DMS114 treated with DMSO at 0.1 percent for 48 hours (cell line): Measurements from ENCODE around the gene THRA.

ENCODE experiments used
- DNase-seq: peaks from one replicate; lab custom pipeline; 2025; ENCODE audit not compliant: unreplicated experiment; lab: John Stamatoyannopoulos, UW

THRA gene

DNA sequence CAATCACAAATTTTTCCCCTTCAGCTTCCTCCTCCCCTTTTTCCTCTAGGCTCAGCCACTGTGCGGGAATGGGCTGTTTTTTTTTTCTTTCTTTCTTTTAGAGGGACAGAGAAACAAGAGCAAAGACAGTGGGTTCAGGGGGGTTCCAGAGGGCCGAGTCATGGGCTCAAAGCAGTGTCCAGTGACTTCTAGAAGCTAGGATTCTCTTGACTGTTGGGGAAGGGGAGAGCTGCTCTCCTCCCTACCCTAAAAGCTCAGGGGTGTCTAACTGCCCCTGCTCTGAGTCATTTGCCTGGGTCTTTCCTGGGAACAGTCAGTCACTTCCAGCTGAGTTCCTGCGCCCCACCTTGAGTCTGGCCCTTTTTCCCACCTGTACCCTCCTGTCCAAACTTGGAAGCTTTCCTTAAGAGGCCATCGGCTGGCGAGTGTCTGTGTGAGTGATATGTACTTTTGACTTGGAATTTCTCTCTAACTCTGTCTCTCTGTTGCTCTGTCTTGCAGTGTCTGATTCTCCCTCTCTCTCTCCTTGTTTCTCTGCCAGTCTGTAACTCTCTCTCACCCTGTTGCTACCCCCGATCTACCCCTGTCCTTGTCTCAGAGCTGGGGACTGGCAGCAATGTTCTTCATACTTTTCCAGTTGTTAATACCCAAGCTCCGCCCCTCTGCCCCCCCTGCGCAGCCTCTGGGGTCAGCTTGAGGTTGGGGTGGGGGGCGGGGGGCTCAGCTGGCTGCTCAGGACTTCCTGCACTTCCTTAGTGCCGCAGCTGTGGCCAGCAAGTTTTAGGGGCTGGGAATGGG is 2.4 kb downstream of the THRA start:
- DNase-seq: no peak

DNA sequence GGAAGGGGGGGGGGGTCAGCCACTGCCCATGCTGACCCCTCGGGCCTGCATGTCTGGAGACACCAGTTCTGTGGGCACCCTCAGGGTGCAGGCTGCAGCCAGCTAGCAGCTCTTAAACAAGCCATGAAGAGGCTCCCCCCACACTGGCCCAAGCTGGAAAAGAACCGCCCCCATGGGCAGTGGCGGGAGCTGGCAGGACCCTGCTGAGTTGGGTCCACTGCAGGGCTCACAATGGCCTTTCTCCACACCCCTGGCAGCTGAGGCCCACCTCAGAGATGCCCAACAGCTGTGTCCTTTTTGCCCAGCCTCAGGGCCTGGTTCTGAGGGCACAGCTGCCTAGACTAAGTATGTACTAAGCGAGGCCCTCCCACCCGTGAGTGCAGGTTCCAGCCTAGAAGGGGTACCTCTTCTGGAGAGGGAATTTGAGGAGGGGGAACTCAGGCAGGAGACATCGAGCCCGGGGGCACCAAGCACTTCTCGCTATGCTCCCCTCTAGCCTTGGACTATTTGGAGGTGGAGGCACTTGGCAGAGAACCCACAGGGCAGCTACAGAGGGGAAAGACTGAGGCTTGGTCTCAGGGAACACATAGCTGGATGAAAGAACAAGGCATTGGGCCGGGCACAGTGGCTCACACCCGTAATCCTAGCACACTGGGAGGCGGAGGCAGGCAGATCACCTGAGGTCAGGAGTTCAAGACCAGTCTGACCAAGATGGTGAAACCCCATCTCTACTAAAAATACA is 3.2 kb downstream of the THRA start:
- DNase-seq: no peak

GRCh38 chr17:40067710-40068109 is 4.9 kb downstream of the THRA start:
- DNase-seq: no peak

DNA sequence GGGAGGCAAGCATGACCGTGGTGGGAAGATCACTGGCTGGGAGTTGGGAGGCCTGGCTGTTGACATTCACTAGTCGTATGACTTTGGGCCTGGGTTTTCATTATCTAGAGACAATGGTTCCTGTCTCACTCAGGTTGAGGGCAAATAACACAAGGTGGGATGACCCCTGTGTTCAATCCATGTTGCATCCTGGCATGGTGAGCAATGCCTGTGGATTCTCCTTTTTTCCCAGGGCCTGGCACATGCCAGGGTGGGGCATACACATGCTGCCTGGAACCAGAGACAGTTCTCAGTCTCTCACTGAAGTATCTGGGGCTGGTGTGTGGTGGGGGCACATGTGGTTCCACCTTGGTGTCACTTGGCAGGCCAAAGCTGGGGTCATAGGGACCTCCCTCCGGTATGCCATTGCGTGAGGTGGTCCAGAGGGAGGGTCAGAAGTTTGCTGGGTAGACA is 5.4 kb downstream of the THRA start:
- DNase-seq: no peak

DNA sequence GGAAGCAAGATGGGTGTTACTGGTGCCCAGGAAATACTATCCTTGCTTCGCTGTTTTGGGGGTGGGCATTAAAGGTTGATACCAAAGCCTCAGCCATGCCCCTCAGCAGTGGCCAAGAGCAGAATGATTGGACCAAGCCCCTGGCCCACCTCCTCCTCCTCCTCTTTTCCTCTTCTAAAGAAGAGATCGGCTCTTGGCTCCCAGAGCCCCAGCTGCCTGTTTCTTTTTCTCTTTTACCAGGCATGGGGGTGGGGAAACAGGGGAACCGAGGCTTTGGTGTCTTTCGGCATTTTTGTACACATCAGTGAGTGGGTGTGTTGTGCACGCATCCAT is 5.8 kb downstream of the THRA start:
- DNase-seq: no peak

DNA sequence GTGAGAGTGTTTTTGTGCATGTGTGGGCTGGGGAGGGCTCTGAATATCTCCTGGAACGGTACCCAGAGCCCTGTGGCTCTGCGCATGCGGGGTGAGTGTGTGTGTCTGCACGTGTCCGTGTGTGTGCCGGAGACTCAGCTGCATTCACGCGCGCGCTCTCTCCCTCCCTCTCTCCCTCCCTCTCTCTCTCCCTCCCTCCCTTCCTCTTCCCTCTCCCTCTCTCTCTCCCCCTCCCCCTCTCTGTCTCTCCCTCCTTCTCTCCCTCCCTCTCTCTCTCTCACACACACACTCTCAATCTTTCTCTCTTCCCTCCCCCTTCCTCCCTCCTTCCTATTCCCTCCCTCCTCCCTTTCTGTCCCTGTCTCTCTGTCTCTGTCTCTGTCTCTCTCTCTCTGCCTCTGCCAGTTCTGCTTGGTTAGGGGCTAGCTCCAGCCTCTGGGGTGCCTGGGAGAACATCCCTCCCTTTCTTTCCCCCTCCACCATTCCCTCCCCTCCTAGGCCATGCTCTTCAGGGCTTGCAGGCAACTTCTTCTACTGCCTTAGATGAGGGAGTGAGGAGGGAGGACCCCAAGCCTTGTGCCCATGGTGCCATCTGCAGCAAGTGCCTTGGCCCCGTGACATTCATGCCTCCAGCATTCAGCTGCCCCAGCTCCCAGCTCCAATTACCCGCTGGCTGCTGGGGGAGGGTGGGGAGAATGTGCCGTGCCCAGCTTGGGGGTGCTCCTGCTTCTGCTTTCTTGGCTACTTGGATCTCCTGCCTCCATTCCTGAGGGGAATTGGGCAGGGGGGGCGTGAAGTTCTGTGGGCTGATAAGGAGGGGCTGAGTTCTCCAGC is 6.4 kb downstream of the THRA start:
- no peak for DNase-seq

- DNase-seq: no peak
These were observed 7.3 kb downstream of the THRA start for GRCh38 chr17:40069751-40070708.

- DNase-seq: no peak
These were observed 8.0 kb downstream of the THRA start for GRCh38 chr17:40070709-40071312.

DNA sequence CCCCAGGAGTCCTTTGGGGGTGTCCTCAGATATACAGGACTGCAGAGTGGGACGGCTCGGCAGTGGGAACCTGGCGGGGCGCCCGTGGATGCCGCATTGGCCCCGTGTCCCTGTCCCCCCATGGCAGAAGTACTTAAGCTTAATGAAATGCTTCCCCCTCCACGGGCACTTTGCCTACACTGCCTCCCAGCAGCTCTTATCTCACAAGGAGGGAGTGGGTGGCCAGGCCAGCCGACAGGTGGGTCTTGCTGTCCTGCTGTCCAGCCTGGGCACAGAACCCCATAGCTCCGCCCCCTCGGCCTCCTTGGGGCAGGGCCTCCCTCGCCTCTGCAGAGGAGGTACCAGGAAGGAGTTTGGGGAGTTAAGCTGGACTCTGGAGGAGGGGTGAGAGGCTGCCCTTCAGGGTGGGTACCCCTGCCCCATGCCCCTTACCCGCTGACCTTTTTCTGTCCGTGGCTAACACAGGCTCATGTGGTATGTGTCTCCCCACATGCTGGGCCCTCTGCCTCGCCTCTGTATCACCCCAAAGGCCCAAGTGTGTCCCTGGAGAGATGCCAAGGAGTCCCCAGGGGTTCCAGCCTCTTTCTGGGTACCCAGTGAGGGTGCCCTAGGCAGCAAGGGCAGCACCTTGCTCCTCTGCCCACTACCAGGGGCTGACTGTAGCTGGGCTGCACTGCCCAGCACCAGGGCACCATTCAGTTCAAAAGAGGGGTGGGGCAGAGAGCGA is 8.7 kb downstream of the THRA start:
- DNase-seq: no peak

GRCh38 chr17:40072040-40072734 is 9.4 kb downstream of the THRA start:
- no peak for DNase-seq

DNA sequence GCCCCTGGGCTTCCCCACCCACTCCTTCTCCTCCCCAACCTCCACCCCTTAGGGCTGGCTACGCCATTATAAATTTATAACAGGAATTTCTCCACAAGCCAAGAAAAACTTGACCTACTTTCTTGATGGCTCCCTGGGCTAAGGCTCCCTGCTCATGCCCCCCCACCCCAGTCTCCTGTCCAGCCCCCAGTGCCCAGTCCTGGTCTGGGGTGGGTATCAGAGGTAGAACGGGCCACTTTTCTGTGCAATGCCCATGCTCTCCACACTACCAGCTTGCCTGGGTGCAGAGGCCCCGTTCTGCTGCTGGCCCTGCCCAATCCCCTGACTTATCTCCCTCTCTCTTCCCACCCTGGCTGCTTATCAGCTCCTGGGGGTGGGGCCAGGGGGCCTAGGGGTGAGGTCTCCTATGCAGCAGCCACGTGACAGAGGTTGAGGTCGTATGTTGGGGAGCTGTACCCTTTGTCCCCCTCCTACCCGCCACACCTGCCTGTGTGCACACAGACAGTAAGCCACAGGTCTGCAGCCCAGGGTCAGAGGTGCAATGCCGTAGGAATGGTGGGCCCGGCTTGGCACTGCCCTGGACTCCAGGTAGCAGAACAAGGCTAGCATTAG is 10.1 kb downstream of the THRA start:
- DNase-seq: no peak

DNA sequence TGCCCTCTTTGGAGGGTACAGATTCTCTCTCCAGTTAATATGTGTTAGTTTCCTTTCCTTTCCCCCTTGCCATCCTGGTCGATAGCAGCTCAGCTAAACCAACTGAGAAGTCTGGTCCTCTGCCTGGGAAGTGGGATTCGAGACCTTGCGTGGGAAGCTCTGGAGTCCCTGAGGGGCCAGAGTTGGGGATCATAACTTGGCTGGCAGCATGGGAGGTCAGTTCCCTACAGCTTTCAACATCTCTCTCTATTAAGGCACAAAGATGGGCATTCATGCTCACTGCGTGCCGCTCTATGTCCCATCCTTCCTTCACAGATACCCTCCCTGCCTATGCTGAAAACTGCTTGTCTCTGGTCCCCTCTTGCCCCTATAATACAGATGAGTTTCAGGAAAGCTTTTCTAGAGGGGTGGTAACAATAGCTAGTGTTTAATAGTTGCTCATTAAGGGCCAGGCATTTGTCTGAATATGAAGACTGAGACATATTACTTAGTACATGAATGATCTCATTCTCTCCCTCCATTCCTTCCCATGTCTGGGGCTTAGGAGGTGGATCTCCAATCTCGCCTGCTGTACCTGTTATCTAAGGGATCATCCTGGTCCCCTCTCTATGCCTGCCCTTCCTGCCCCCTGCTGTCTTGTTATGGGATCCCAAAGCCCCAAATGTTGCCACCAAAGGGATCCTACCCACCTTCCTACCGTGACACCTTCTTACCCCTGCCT is 10.8 kb downstream of the THRA start:
- DNase-seq: no peak

DNA sequence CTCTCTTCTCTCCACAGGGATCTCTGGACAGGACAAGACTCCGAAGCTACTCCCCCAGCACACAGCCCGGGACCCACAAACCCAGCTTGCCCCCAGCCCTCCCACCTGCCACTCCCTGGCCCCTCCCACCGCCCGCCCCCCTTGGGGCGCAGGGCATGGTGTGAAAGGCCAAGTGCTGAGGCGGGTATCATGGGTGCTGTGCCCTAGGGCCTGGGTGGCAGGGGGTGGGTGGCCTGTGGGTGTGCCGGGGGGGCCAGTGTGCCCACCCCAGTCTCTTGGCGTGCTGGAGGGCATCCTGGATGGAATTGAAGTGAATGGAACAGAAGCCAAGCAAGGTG is 11.4 kb downstream of the THRA start:
- DNase-seq: no peak

GRCh38 chr17:40074871-40075200 is 12.1 kb downstream of the THRA start:
- DNase-seq: no peak

DNA sequence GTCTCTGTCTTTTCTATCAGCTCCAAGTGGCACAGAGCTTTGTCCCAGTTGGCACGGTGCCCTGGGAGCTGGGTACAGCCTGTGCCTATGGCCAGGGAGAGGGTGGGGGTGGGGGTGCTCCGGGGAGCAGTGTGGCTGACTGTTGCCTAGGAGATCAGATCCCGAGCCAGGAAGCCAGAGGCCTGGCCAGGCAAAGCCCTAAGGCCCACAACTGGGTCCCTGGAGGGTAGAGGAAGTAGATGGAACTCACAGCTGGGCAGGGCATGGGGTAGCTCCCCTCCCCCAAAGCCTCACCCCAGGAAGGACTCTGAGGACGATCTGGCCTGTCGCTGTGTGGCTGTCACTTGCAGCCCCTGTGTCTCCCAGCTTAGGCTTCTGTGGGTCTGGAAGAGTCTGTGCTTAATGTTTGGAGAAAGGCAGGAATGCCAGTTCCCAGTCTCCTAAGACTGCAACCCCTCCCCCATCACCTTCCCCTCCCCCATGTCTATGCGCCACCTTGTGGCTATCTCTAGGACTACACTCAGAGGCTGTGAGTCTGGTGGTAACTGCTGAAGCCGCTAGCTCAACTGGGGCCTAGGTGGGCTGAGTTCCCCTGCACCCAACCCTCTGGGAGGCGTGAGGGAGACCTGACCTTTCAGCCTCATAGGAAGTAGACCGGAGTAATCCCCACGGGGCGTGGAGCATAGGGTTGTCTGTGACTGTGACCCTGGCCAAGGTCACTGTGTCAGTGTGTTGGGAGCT is 12.6 kb downstream of the THRA start:
- no peak for DNase-seq

DNA sequence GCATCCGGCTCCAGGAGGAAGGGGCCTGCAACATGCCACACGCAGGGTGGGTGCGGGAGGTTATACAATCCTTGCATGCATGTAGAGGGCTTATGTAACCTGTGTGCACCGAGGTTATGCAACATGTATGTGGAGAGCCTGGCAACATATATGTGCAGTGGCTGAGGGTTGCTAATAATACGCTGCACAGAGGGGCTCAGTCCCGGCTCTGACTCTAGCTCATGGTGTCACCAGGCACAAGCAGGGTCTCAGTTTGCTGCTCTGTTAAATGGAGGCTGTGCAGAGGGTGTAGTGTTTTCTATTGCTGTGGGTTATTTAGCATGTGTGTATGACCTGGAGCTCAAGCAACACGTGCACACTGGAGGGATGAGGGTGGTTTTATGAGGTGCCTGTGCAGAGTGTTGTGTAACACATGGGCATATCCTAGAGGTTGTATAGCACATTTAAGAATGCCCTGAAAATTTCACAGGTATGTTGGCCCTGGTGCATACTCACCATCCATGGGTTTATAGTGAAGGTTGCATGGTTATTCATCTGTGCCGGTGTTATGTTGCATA is 13.3 kb downstream of the THRA start:
- no peak for DNase-seq

GRCh38 chr17:40076591-40076990 is 13.8 kb downstream of the THRA start:
- no peak for DNase-seq
